HG02885 (cell line): ENCODE data around the gene PRR13.
"Not testable (repeated sequence)": the region's sequence is repeated elsewhere in the genome, so short reads cannot be mapped to it uniquely, and the experiment has no call there.

Experiments
- ATAC-seq: cut with Tn5 transposase; IDR thresholded peaks from one replicate; pipeline ENCODE4 v1.9.1; 2021; ENCODE audit warnings: mild to moderate bottlenecking; ENCODE audit not compliant: unreplicated experiment, poor library complexity

PRR13 gene

DNA sequence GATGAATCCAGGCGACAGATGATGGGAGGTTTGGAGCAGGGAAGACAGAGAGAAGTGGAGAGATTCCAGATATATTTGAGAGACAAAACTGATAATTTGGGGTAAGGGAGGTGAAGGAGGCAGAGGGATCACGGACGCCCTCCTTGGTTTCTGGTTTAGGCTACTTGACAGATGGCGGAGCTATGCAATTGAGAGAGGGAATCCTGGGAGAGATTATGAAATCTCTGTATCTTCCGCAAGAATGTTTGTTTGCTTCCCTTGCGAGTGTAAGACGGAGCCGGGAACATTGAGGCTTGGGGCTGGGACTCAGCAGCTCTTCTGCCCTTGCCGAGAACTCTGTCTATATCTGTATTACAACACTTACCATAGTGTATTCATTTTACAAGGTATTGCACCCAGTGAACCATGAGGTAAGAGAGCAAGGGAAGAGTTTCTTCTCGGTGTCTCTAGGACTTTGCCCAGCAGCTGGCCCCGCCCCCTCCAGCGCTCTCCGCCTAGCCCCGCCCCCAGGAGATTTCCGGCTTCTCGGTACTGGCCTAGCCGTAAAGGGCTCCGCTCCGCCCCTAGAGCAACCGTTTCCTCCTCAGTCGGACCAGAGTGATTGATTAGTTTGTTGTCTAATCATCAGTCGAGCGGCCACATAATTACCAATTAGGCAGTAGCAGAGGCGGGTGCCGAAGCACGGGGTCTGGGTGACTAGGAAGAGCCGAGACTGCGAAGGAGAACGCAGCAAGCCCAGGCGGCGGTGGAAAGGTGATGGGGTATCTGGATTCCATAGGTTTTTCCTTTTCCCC lies at the start of gene PRR13:
Gene PRR13, plus strand, starts transcription at position 695 of the 794 bp plus-strand sequence. CDS start 981 bp downstream, outside the sequence.
- ATAC-seq: peak; percentile 99

GRCh38 chr12:53399896-53400295 lies 41.6 kb upstream of the PRR13 start:
- ATAC-seq: no peak

- ATAC-seq: not testable (repeated sequence)
Measured at GRCh38 chr12:53402351-53402750, 39.2 kb upstream of the PRR13 start.

DNA sequence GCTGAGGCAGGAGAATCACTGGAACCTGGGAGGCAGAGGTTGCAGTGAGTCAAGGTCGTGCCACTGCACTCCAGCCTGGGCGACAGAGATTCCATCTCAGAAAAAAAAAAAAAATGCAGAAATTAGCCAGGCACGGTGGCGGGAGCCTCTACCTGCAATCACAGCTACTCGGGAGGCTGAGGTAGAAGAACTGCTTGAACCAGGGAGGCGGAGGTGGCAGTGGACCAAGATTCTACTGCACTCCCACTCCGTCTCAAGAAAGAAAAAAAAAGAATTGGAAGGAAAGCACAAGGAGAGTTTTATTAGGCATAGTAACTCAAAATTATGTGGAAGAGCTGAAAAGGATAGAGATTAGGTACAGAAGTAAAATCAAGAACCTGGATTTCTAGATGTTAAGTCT lies 38.7 kb upstream of the PRR13 start:
- ATAC-seq: no peak

DNA sequence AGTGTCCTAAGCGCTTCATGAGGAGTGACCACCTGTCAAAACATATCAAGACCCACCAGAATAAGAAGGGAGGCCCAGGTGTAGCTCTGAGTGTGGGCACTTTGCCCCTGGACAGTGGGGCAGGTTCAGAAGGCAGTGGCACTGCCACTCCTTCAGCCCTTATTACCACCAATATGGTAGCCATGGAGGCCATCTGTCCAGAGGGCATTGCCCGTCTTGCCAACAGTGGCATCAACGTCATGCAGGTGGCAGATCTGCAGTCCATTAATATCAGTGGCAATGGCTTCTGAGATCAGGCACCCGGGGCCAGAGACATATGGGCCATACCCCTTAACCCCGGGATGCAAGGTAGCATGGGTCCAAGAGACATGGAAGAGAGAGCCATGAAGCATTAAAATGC lies 30.6 kb upstream of the PRR13 start:
- ATAC-seq: no peak

DNA sequence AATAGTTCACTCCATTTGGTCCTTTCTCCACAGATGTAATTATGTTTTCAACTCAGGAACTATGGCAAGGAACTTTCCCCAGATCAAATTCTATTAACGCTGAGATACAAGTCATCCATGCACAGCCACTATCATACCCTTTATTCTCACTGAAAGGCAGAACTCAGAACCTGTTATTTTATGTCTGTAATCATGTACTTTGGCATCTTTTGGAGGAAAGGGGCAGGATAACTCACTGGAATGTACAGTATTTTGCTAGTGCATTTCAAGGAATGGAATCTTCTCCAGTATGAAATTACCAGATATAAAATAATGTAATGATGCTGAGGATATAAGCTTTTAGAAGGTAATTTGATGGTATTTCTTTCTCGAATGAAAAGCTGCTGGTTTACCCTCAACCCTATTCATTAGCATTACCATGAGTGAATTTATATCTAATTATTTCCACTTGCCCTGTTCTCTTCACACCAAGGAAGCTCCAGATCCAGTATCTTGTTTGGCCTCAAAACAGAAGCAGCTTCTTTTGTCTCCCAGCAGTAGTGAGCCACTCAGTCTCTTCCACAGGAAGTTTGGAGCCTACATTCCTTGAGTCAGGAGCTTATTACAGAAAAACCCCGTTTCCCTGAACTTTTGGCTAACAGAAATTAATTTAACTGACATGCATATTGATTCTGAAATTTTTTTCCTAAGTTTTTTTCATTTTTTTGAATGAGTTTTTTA lies 27.9 kb upstream of the PRR13 start:
- no peak for ATAC-seq

- ATAC-seq: no peak
Measured at GRCh38 chr12:53414756-53415417, 26.6 kb upstream of the PRR13 start.

- ATAC-seq: not testable (repeated sequence)
Measured at GRCh38 chr12:53415752-53416389, 25.7 kb upstream of the PRR13 start.

DNA sequence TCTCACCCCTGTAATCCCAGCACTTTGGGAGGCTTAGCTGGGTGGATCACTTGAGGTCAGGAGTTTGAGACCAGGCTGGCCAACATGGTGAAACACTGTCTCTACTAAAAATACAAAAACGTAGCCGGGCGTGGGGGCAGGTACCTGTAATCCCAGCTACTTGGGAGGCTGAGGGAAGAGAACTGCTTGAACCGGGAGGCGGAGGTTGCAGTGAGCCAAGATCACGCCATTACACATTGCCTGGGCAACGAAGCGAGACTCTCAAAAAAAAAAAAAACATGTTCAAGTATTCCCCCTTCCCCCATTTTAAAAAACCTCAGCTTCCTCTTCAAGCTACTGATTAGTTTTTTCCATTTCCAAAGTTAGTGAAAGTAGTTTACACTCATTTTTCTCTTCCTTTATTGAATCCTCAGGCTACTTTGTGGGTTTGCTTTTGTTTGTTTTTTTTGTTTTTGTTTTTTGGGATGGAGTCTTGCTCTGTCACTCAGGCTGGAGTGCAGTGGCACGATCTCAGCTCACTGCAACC lies 24.2 kb upstream of the PRR13 start:
- not testable (repeated sequence) for ATAC-seq

DNA sequence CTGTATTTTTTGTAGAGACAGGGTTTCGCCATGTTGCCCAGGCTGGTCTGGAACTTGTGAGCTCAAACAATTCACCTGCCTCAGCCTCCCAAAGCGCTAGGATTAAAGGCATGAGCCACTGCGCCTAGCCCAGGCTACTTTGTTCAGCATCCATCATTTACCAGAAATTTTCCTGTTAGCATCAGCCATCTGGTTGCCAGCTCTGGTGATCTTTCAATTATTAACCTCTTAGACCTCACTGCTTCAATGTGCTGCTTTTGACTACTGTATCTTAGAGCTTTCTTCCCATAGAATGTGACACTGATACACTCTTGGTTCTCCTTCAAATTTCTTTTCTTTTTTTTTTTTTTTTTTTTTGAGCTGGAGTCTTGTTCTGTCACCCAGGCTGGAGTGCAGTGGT lies 23.3 kb upstream of the PRR13 start:
- ATAC-seq: no peak

DNA sequence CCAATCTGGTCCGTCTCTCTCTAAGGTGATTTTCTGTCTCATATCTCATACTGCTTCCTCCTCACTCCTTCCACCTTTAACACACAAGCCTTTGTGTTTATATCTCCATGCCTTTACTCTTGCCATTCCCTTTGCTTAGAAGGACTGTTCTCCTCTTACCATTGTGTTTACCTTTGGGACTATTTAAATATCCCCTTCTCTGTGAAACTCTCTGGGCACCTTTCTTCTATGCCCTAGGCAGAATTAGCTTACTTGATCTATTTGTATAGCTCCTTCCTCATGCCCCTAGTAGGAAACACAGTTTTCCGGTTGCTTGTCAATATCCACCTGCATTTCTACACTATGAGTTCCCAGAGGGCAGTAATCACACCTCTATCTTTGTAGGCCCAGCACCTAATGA lies 21.8 kb upstream of the PRR13 start:
- no peak for ATAC-seq

DNA sequence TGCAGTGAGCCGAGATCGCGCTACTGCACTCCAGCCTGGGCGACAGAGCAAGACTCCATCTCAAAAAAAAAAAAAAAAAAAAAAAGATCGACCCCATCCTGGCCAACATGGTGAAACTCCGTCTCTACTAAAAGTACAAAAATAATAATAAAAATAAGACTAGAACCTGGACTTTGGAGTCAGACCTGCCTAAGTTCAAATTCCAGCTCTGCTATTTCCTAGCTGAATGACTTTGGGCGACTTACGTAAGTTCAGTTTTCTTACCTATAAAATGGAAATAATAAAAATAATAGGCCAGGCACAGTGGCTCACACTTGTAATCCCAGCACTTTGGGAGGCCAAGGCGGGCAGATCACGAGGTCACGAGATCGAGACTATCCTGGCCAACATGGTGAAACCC lies 19.3 kb upstream of the PRR13 start:
- not testable (repeated sequence) for ATAC-seq

DNA sequence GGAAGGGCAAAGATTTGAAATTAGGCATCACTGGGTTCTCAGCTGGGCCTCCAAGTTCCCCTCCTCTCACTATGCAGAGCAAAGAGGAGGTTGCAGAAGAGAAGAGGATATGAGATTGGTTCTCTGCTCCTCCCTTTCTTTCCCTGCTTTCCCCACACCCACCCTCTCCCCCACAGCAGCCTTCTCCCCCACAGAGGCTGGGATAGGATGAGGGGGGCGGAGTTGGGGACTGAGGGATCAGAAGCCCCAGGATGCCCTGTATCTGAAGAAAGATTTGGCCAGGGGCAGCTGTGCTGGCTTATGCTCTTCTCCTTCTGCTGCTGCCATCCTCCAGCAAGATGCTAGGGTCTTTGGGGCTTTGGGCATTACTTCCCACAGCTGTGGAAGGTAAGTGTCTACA lies 17.9 kb upstream of the PRR13 start, which contains the start of gene AMHR2:
Gene AMHR2, plus strand, starts transcription at position 259 of the 400 bp plus-strand sequence. Its CDS starts 80 bp downstream, at position 339.
- ATAC-seq: no peak

DNA sequence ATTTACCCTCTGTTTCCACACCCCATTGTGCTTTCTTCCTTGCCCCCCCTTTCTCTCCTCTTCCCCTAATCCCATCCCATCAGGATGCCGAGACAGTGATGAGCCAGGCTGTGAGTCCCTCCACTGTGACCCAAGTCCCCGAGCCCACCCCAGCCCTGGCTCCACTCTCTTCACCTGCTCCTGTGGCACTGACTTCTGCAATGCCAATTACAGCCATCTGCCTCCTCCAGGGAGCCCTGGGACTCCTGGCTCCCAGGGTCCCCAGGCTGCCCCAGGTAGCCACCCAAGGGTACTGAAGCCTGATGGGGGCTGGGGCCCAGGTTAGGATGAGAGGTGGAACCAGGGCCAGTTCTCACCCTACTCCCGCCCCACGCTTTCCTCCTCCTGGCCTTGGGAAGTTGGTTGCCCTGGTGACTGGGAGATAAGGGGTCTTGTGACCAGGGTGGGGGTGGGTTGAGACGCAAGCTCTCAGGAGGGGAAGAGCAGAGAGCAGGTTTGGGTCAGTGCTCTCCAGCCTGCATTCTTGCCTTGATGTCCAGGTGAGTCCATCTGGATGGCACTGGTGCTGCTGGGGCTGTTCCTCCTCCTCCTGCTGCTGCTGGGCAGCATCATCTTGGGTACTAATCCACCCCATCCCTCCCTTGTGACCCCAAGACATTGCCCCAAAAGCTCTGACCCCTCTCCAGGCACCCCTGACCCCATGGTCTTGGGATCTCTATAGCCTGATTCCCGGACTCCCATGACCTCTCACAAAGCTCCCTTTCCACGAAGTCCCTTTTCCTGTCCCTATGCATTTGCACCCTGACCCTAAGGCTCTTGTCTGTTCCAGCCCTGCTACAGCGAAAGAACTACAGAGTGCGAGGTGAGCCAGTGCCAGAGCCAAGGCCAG lies 16.7 kb upstream of the PRR13 start:
- no peak for ATAC-seq

- no peak for ATAC-seq
Measured at GRCh38 chr12:53425515-53426150, 15.9 kb upstream of the PRR13 start.

- no peak for ATAC-seq
Measured at GRCh38 chr12:53427905-53428594, 13.5 kb upstream of the PRR13 start.

DNA sequence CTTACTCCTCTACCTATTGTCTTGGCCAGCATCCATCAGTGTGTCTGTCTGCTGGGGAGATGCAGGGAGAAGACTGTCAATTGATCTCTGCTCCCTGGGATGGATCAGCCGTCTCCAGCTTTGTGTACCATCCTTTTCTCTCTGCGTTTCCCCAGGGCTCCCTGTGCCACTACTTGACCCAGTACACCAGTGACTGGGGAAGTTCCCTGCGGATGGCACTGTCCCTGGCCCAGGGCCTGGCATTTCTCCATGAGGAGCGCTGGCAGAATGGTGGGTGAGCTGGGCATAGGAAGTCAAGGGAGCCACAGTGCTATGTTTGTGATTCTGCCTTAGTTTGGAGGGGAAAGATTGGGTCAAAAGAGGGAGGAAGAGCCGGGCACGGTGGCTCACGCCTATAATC lies 12.8 kb upstream of the PRR13 start:
- no peak for ATAC-seq

- ATAC-seq: no peak
Measured at GRCh38 chr12:53430116-53430515, 11.4 kb upstream of the PRR13 start.
